GM23338 (cell line): ENCODE results near the gene MS4A6A. TPM values are rescaled to one million over a fixed set of nuclear protein-coding genes. Genes with fewer than 3 reads are reported as not detected.
"Not testable (repeated sequence)": the region's sequence is repeated elsewhere in the genome, so short reads cannot be mapped to it uniquely, and the experiment has no call there.

Source experiments
- ATAC-seq: fragments of 200-7000 bp; cut with Tn5 transposase; 3 replicates; pipeline ENCODE4 v1.9.1; 2020
- DNase-seq: peaks from one replicate; pipeline ENCODE4 v3.0.0-alpha.2; 2015; ENCODE audit warnings: low spot score
- H2AFZ ChIP-seq: fragments of 200-600 bp; sonication (generic); 2 replicates; pipeline ENCODE4 v1.8.0; 2016; ENCODE audit warnings: antibody characterized with exemption, mild to moderate bottlenecking, moderate library complexity
- H3F3A ChIP-seq: fragments of 200-600 bp; sonication (generic); replicated peaks from 2 replicates; pipeline ENCODE4 v1.8.0; 2017; ENCODE audit warnings: antibody characterized with exemption, mixed run types, low read depth
- H3K27ac ChIP-seq: fragments of 200-600 bp; sonication (generic); 2 replicates; pipeline ENCODE4 v1.6.1; 2016; ENCODE audit warnings: low read depth
- H3K27me3 ChIP-seq: fragments of 200-600 bp; sonication (generic); 2 replicates; pipeline ENCODE4 v1.8.0; 2016; ENCODE audit warnings: mild to moderate bottlenecking, mixed run types, moderate library complexity; ENCODE audit not compliant: insufficient read depth
- H3K36me3 ChIP-seq: fragments of 200-600 bp; sonication (generic); 2 replicates; pipeline ENCODE4 v1.8.0; 2016; ENCODE audit warnings: mild to moderate bottlenecking; ENCODE audit not compliant: insufficient read depth
- H3K4me1 ChIP-seq: fragments of 200-600 bp; sonication (generic); 2 replicates; pipeline ENCODE4 v1.8.0; 2016; ENCODE audit warnings: mild to moderate bottlenecking, moderate library complexity; ENCODE audit not compliant: insufficient read depth
- H3K4me2 ChIP-seq: fragments of 200-600 bp; sonication (generic); 2 replicates; pipeline ENCODE4 v1.7.1; 2017; ENCODE audit warnings: mixed run types
- H3K4me3 ChIP-seq: fragments of 200-600 bp; sonication (generic); 2 replicates; pipeline ENCODE4 v1.6.1; 2016; ENCODE audit warnings: mixed run types
- H3K79me2 ChIP-seq: fragments of 200-600 bp; sonication (generic); replicated peaks from 2 replicates; pipeline ENCODE4 v1.8.0; 2017; ENCODE audit warnings: mild to moderate bottlenecking; ENCODE audit not compliant: insufficient read depth
- H3K9me2 ChIP-seq: fragments of 200-600 bp; sonication (generic); 2 replicates; pipeline ENCODE4 v1.8.0; 2017; ENCODE audit not compliant: insufficient read depth
- H4K20me1 ChIP-seq: fragments of 200-600 bp; sonication (generic); replicated peaks from 2 replicates; pipeline ENCODE4 v1.8.0; 2017; ENCODE audit warnings: mild to moderate bottlenecking; ENCODE audit not compliant: insufficient read depth
- H3K27ac Mint-ChIP-seq: 2 replicates; pipeline ENCODE4 v1.8.0; 2020; ENCODE audit warnings: inconsistent platforms, mild to moderate bottlenecking, moderate library complexity, mixed read lengths
- H3K27me3 Mint-ChIP-seq: 3 replicates; pipeline ENCODE4 v1.8.0; 2022; ENCODE audit warnings: low read depth, mild to moderate bottlenecking, moderate library complexity, mixed read lengths, inconsistent platforms; ENCODE audit not compliant: insufficient read depth, poor library complexity
- H3K36me3 Mint-ChIP-seq: 3 replicates; pipeline ENCODE4 v1.8.0; 2021; ENCODE audit warnings: low read depth, mild to moderate bottlenecking, inconsistent platforms, moderate library complexity, mixed read lengths
- H3K4me1 Mint-ChIP-seq: 3 replicates; pipeline ENCODE4 v1.8.0; 2020; ENCODE audit warnings: mild to moderate bottlenecking, inconsistent platforms, mixed read lengths
- H3K4me3 Mint-ChIP-seq: 3 replicates; pipeline ENCODE4 v1.8.0; 2021; ENCODE audit warnings: moderate library complexity, mild to moderate bottlenecking, inconsistent platforms, mixed read lengths
- H3K9me3 Mint-ChIP-seq: 3 replicates; pipeline ENCODE4 v1.8.0; 2020; ENCODE audit warnings: moderate library complexity, mild to moderate bottlenecking, inconsistent platforms, mixed read lengths
- CTCF ChIP-seq, 2 experiments: fragments of 200-600 bp in 1 of 2; sonication (generic) in 1 of 2; conservative IDR thresholded peaks; 2 replicates each; pipeline versions ENCODE4 v1.5.1 to v1.6.1; 2016 to 2017; ENCODE audit warnings: antibody characterized with exemption in 2 of 2, low read depth in 2 of 2, mild to moderate bottlenecking in 2 of 2, moderate library complexity in 1 of 2
- ETS1 ChIP-seq: IDR thresholded peaks from 2 replicates; pipeline ENCODE4 v1.6.1; 2016; ENCODE audit warnings: antibody characterized with exemption
- polyA plus RNA-seq: library from polyadenylated mRNA; unstranded; fragments of >200 nt; fragmentation: Nextera tagmentation; extraction: Ambion mirVana; gene quantifications from 2 replicates; pipeline ENCODE4 v1.2.1, GENCODE V29; 2016
- total RNA-seq: library from RNA; depleted of rRNA; stranded (reverse); fragments of >200 nt; shearing (Covaris generic); gene quantifications from 2 replicates; pipeline ENCODE4 v1.2.3, GENCODE V29; 2014

MS4A6A gene
- total and polyA plus RNA-seq, 2 experiments from 2014 or later: not detected

- H3K36me3 ChIP-seq: peaks cover 5% of the 10 kb centered on the region; the same call in 1 of the 2 replicates
- TF ChIP-seq CTCF (conservative IDR thresholded peaks at IDR 0.05; ENCODE audit: low read depth in 2 of 2) (peak; percentile 67 to 76), ETS1 (no peak)
- peak overlapping the region; percentile 85 for H2AFZ ChIP-seq
- ATAC-seq (peak; percentile 91), DNase-seq (peak; percentile 87)
- no peaks in the 10 kb centered on the region for H3K27me3 ChIP-seq
- no peak overlapping the region for H3K4me2 ChIP-seq
- H3K79me2 ChIP-seq: no peaks in the 10 kb centered on the region
- no peak overlapping the region for H3K27ac ChIP-seq
- H3K9me2 ChIP-seq: no peaks in the 10 kb centered on the region
- H3K4me1 ChIP-seq: no peaks in the 10 kb centered on the region
- no peaks in the 10 kb centered on the region for H3F3A ChIP-seq
- Mint-ChIP-seq H3K9me3 (peaks cover 21% of the 10 kb centered on the region), H3K27ac (peak overlapping the region; percentile 82), H3K4me3 (no peak overlapping the region), H3K27me3 (no peaks in the 10 kb centered on the region), H3K36me3 (peaks cover 14% of the 10 kb centered on the region), H3K4me1 (peaks cover 4% of the 10 kb centered on the region; the same call in 2 of the 3 replicates)
- no peaks in the 10 kb centered on the region for H4K20me1 ChIP-seq
- no peak overlapping the region for H3K4me3 ChIP-seq
These were observed 11.0 kb upstream of the MS4A6A start for GRCh38 chr11:60193687-60194433.

GRCh38 chr11:60192564-60192963 lies 9.7 kb upstream of the MS4A6A start:
- H3K4me3 Mint-ChIP-seq, H3F3A ChIP-seq, H3K9me2 ChIP-seq, H4K20me1 ChIP-seq, H2AFZ ChIP-seq, DNase-seq, H3K27me3 Mint-ChIP-seq, H3K4me3 ChIP-seq, H3K4me1 Mint-ChIP-seq, H3K79me2 ChIP-seq, H3K27me3 ChIP-seq, H3K4me2 ChIP-seq, ATAC-seq, H3K36me3 ChIP-seq, H3K27ac Mint-ChIP-seq, H3K4me1 ChIP-seq, H3K27ac ChIP-seq: not testable (repeated sequence)
- Mint-ChIP-seq H3K9me3 (peaks cover 24% of the 10 kb centered on the region), H3K36me3 (peaks cover 14% of the 10 kb centered on the region)

GRCh38 chr11:60188481-60188880 lies 5.6 kb upstream of the MS4A6A start:
- not testable (repeated sequence) for H3K36me3 ChIP-seq, H3K4me3 Mint-ChIP-seq, H3K9me2 ChIP-seq, H3F3A ChIP-seq, DNase-seq, H3K27ac ChIP-seq, ATAC-seq, H3K27me3 Mint-ChIP-seq, H3K4me3 ChIP-seq, H4K20me1 ChIP-seq, H3K27ac Mint-ChIP-seq, H3K4me2 ChIP-seq, H3K4me1 Mint-ChIP-seq, H3K4me1 ChIP-seq, H2AFZ ChIP-seq, H3K79me2 ChIP-seq, H3K27me3 ChIP-seq
- Mint-ChIP-seq H3K36me3 (peaks cover 20% of the 10 kb centered on the region), H3K9me3 (peaks cover 45% of the 10 kb centered on the region)

- H3K27ac Mint-ChIP-seq, H3K9me2 ChIP-seq, H3K27ac ChIP-seq, H3K4me1 Mint-ChIP-seq, H2AFZ ChIP-seq, H3F3A ChIP-seq, H3K27me3 Mint-ChIP-seq, H3K4me2 ChIP-seq, H3K79me2 ChIP-seq, H4K20me1 ChIP-seq, DNase-seq, H3K4me3 Mint-ChIP-seq, H3K36me3 Mint-ChIP-seq, H3K36me3 ChIP-seq, ATAC-seq, H3K27me3 ChIP-seq, H3K4me3 ChIP-seq, H3K4me1 ChIP-seq: not testable (repeated sequence)
- H3K9me3 Mint-ChIP-seq: peaks cover 29% of the 10 kb centered on the region
These were observed 3.2 kb upstream of the MS4A6A start for GRCh38 chr11:60186128-60186527.

GRCh38 chr11:60185512-60185827 lies 2.6 kb upstream of the MS4A6A start:
- not testable (repeated sequence) for ATAC-seq, H3K36me3 ChIP-seq, H3K27ac Mint-ChIP-seq, H3K9me2 ChIP-seq, H3K4me3 ChIP-seq, H3K4me3 Mint-ChIP-seq, H4K20me1 ChIP-seq, H3K4me1 ChIP-seq, H3K4me1 Mint-ChIP-seq, H3K27me3 ChIP-seq, H2AFZ ChIP-seq, H3K36me3 Mint-ChIP-seq, H3K4me2 ChIP-seq, H3K27ac ChIP-seq, H3K79me2 ChIP-seq, DNase-seq, H3F3A ChIP-seq, H3K27me3 Mint-ChIP-seq
- peaks cover 29% of the 10 kb centered on the region for H3K9me3 Mint-ChIP-seq
